Endodermal cell (in vitro differentiated cells): ENCODE measurements around the gene RNF123. TPM values are rescaled to one million over a fixed set of nuclear protein-coding genes. Genes with fewer than 3 reads are reported as not detected.

Experiments
- DNase-seq: peaks from one replicate; pipeline ENCODE4 v3.0.0-alpha.2; 2017
- H3K27ac ChIP-seq: 2 replicates; pipeline ENCODE4 v1.5.1; 2013; ENCODE audit warnings: mild to moderate bottlenecking, low read depth, low read length, moderate library complexity
- H3K27me3 ChIP-seq: 2 replicates; pipeline ENCODE4 v1.6.1; 2013; ENCODE audit warnings: mild to moderate bottlenecking, low read length, moderate library complexity; ENCODE audit not compliant: insufficient read depth, control insufficient read depth, poor library complexity, severe bottlenecking
- H3K36me3 ChIP-seq: 2 replicates; pipeline ENCODE4 v1.7.0; 2013; ENCODE audit warnings: mild to moderate bottlenecking, low read length, moderate library complexity; ENCODE audit not compliant: control insufficient read depth, insufficient read depth
- H3K4me1 ChIP-seq: one replicate; pipeline ENCODE4 v1.7.0; 2013; ENCODE audit warnings: low read length; ENCODE audit not compliant: control insufficient read depth, insufficient read depth
- H3K4me3 ChIP-seq: 2 replicates; pipeline ENCODE4 v1.5.1; 2013; ENCODE audit warnings: mild to moderate bottlenecking, low read length, moderate library complexity
- H3K9ac ChIP-seq: 2 replicates; pipeline ENCODE4 v1.6.1; 2013; ENCODE audit warnings: mild to moderate bottlenecking, low read length, moderate library complexity; ENCODE audit not compliant: poor library complexity, severe bottlenecking; ENCODE audit errors: extremely low read depth
- H3K9me3 ChIP-seq: 2 replicates; pipeline ENCODE4 v1.6.1; 2013; ENCODE audit warnings: mild to moderate bottlenecking, low read length, moderate library complexity; ENCODE audit not compliant: control insufficient read depth
- H3K27ac Mint-ChIP-seq: 2 replicates; pipeline ENCODE4 v1.8.0; 2020; ENCODE audit warnings: mixed read lengths
- H3K27me3 Mint-ChIP-seq: 2 replicates; pipeline ENCODE4 v1.8.0; 2021; ENCODE audit warnings: mild to moderate bottlenecking, mixed read lengths; ENCODE audit not compliant: insufficient read depth
- H3K36me3 Mint-ChIP-seq: 2 replicates; pipeline ENCODE4 v1.8.0; 2020; ENCODE audit warnings: low read depth, mixed read lengths
- H3K4me1 Mint-ChIP-seq: 2 replicates; pipeline ENCODE4 v1.8.0; 2020; ENCODE audit warnings: mixed read lengths
- H3K4me3 Mint-ChIP-seq: 2 replicates; pipeline ENCODE4 v1.8.0; 2020; ENCODE audit warnings: mild to moderate bottlenecking, moderate library complexity, mixed read lengths
- H3K9me3 Mint-ChIP-seq: 2 replicates; pipeline ENCODE4 v1.8.0; 2020; ENCODE audit warnings: mild to moderate bottlenecking, mixed read lengths
- WGBS, 2 experiments: methylation state at CpG; one replicate each; pipeline versions ENCODE4 v1.1.5 to v1.1.7; 2013; ENCODE audit warnings: missing lambda C conversion rate in 2 of 2, mixed read lengths in 1 of 2; ENCODE audit not compliant: insufficient coverage in 1 of 2, insufficient read length in 1 of 2; 5-methylcytosine and 5-hydroxymethylcytosine counted together
- total RNA-seq, 2 donors: library from RNA; stranded (reverse); fragmentation: NEBNext Ultra II Directional in 1 of 2; extraction: Animal tissue kit (Norgen Biotek cat#: 25700) in 1 of 2; gene quantifications; 2 replicates in 1 of 2; 3 replicates in 1 of 2; pipeline ENCODE4 v1.2.1, GENCODE V29; 2021
- TF ChIP-seq, protein P1 (sequence below): fragments of 200-600 bp; sonication (generic); conservative IDR thresholded peaks from 2 replicates; pipeline ENCODE4 v1.5.0; 2021; ENCODE audit warnings: antibody characterized with exemption, mild to moderate bottlenecking

The RNF123 gene
- total RNA-seq, 2 donors from 2014 or later, result 47.3 to 47.6 TPM

DNA sequence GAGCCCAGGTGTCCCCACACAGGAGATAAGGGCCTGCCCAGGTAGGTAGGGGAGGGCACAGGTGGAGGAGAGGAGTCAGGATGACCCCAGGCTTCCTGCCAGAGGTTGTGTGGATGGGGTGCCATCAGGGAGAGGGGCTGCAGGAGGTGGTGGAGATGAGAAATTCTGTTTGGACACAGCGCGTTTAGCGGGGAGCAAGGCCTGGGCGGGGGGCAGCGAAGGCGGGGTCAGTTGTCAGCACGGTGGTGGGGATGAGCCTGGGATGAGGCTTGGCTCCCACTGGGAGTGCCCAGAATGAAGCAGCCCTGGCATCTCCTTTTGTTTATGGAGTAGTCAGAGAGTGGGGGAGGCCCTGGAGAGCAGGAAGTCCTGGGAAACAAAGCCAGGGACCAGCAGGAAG, 14.6 kb downstream of the RNF123 start:
- Mint-ChIP-seq H3K4me1 (no peaks in the 10 kb centered on the region), H3K27me3 (no peaks in the 10 kb centered on the region), H3K36me3 (peaks cover 17% of the 10 kb centered on the region), H3K4me3 (no peak overlapping the region), H3K9me3 (no peaks in the 10 kb centered on the region), H3K27ac (peak overlapping the region; percentile 7)
- Histone ChIP-seq H3K36me3 (peaks cover 5% of the 10 kb centered on the region), H3K9me3 (no peaks in the 10 kb centered on the region), H3K27me3 (no peaks in the 10 kb centered on the region), H3K9ac (no peak overlapping the region), H3K4me1 (no peaks in the 10 kb centered on the region), H3K4me3 (no peak overlapping the region), H3K27ac (no peak overlapping the region)
- 96 to 98% methylated on average over 3 to 7 of the region's 7 CpGs for WGBS, 2 experiments
- no peak for DNase-seq
- TF ChIP-seq, protein P1, sequence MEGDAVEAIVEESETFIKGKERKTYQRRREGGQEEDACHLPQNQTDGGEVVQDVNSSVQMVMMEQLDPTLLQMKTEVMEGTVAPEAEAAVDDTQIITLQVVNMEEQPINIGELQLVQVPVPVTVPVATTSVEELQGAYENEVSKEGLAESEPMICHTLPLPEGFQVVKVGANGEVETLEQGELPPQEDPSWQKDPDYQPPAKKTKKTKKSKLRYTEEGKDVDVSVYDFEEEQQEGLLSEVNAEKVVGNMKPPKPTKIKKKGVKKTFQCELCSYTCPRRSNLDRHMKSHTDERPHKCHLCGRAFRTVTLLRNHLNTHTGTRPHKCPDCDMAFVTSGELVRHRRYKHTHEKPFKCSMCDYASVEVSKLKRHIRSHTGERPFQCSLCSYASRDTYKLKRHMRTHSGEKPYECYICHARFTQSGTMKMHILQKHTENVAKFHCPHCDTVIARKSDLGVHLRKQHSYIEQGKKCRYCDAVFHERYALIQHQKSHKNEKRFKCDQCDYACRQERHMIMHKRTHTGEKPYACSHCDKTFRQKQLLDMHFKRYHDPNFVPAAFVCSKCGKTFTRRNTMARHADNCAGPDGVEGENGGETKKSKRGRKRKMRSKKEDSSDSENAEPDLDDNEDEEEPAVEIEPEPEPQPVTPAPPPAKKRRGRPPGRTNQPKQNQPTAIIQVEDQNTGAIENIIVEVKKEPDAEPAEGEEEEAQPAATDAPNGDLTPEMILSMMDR, result no peak

DNA sequence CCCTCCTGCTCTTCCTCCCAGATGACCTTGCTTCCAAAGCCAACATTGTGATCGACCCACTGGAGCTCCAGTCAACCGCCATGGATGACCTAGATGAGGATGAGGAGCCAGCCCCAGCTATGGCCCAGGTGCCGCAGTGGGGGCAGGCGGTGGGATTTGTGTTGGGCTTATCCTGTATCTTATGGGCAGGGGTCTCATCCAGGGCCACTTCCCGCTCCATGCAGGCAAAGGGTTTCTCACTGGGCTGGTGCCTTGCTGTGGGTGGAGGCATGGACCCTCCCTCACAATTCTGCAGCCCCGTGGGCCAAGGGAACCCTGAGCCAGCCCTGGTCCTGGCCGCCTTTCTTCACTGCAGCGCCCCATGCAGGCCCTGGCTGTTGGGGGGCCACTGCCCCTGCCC, 15.3 kb downstream of the RNF123 start:
- no peak overlapping the region for H3K4me3 Mint-ChIP-seq
- Histone ChIP-seq H3K36me3 (peaks cover 5% of the 10 kb centered on the region), H3K4me1 (no peaks in the 10 kb centered on the region), H3K27me3 (no peaks in the 10 kb centered on the region), H3K27ac (no peak overlapping the region), H3K4me3 (no peak overlapping the region), H3K9ac (no peak overlapping the region), H3K9me3 (no peaks in the 10 kb centered on the region)
- DNase-seq, result no peak
- H3K27ac Mint-ChIP-seq, result no peak overlapping the region
- H3K9me3 Mint-ChIP-seq, result no peaks in the 10 kb centered on the region
- TF ChIP-seq, protein P1, result no peak
- peaks cover 17% of the 10 kb centered on the region for H3K36me3 Mint-ChIP-seq
- H3K27me3 Mint-ChIP-seq, result no peaks in the 10 kb centered on the region
- no peaks in the 10 kb centered on the region for H3K4me1 Mint-ChIP-seq
- 93 to 94% methylated on average over 5 to 8 of the region's 8 CpGs for WGBS, 2 experiments

DNA sequence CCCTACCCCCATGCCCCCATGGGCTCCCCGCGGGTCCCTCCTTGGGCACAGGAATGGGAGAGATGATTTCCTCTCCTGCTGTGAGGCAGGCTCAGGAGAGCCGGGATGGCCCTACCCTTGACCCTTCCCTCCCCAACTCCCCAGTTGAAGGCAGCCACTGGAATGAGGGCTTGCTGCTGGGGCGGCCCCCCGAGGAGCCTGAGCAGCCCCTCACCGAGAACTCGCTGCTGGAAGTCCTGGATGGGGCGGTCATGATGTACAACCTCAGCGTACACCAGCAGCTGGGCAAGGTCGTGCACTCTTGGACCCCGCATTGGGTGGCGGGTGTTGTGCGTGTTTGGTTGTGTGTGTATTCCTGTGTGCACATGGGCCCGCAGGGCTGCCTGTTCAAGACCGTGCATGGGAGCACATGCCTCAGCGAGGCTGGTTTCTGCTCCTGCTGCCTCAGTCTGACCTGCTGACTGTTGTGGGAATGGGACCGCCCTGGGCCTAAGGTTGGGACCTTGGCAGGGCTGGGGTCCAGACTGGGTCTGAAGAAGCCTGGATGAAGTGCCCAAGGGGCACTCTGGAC, 16.1 kb downstream of the RNF123 start:
- no peaks in the 10 kb centered on the region for H3K9me3 ChIP-seq
- no peak for DNase-seq
- H3K9me3 Mint-ChIP-seq, result no peaks in the 10 kb centered on the region
- no peaks in the 10 kb centered on the region for H3K27me3 ChIP-seq
- no peak overlapping the region for H3K27ac ChIP-seq
- no peak overlapping the region for H3K9ac ChIP-seq
- no peak overlapping the region for H3K27ac Mint-ChIP-seq
- peaks cover 5% of the 10 kb centered on the region for H3K36me3 ChIP-seq
- H3K36me3 Mint-ChIP-seq, result peaks cover 16% of the 10 kb centered on the region
- TF ChIP-seq, protein P1, result no peak
- no peaks in the 10 kb centered on the region for H3K4me1 ChIP-seq
- no peak overlapping the region for H3K4me3 ChIP-seq
- H3K27me3 Mint-ChIP-seq, result no peaks in the 10 kb centered on the region
- H3K4me3 Mint-ChIP-seq, result no peak overlapping the region
- 93 to 95% methylated on average over 9 to 17 of the region's 17 CpGs for WGBS, 2 experiments
- H3K4me1 Mint-ChIP-seq, result no peaks in the 10 kb centered on the region
